ENCODE results near the gene SMAP1.

- TF ChIP-seq CTCF (IDR thresholded peaks at IDR 0.05) (no peak), ZFX (IDR thresholded peaks at IDR 0.05; ENCODE audit: borderline replicate concordance) (no peak)
These were observed 138.4 kb downstream of the SMAP1 start for GRCh38 chr6:70806086-70806485.
